Lower leg skin (tissue), 3 donors: ENCODE results near the gene SERPINH1.

Source experiments
- CTCF ChIP-seq, 3 donors: fragments of 450-650 bp; IDR thresholded peaks; one replicate each; pipeline ENCODE4 v1.5.1; 2016; ENCODE audit warnings: antibody characterized with exemption in 3 of 3, mild to moderate bottlenecking in 3 of 3, moderate library complexity in 2 of 3
- POLR2A ChIP-seq, 2 donors: fragments of 450-650 bp; IDR thresholded peaks; one replicate each; pipeline ENCODE4 v1.6.1; 2016 to 2017; ENCODE audit warnings: antibody characterized with exemption in 2 of 2, mild to moderate bottlenecking in 1 of 2, moderate library complexity in 1 of 2

- TF ChIP-seq POLR2A (IDR thresholded peaks at IDR 0.05) (no peak), CTCF (IDR thresholded peaks at IDR 0.05) (no peak)
Measured at GRCh38 chr11:75589933-75590332, 27.9 kb downstream of the SERPINH1 start.
